ENCODE measurements around the gene DEFB113.

Gene DEFB113

GRCh38 chr6:49935387-49935786 lies 34.0 kb downstream of the DEFB113 start:
- no peak for DNase-seq (ENCODE audit: low spot score)

GRCh38 chr6:49934770-49935169 lies 34.7 kb downstream of the DEFB113 start:
- no peak for DNase-seq (ENCODE audit: low spot score)

- no peak for DNase-seq (ENCODE audit: low spot score)
These were observed 35.9 kb downstream of the DEFB113 start for GRCh38 chr6:49933526-49933925.

GRCh38 chr6:49929340-49929739 lies 40.1 kb downstream of the DEFB113 start:
- no peak for DNase-seq (ENCODE audit: low spot score)

GRCh38 chr6:49923826-49924225 lies 45.6 kb downstream of the DEFB113 start:
- no peak for DNase-seq (ENCODE audit: low spot score)

- no peak for DNase-seq (ENCODE audit: low spot score)
These were observed 49.3 kb downstream of the DEFB113 start for GRCh38 chr6:49919935-49920644.

- DNase-seq (ENCODE audit: low spot score) = no peak
These were observed 50.2 kb downstream of the DEFB113 start for GRCh38 chr6:49919261-49919660.

GRCh38 chr6:49918787-49919186 lies 50.6 kb downstream of the DEFB113 start:
- no peak for DNase-seq (ENCODE audit: low spot score)

Data from pons (tissue), 1 donor.